ENCODE data around the gene DRICH1. TPM values are rescaled to one million over a fixed set of nuclear protein-coding genes. Genes with fewer than 3 reads are reported as not detected.
A peak's percentile ranks its signal among the peaks of the same experiment; 100 is the strongest.

The DRICH1 gene
- total and polyA plus RNA-seq, 2 experiments from 2014 or later, result not detected

GRCh38 chr22:23569291-23569690 lies 62.8 kb downstream of the DRICH1 start:
- H3K36me3 ChIP-seq, result no peaks in the 10 kb centered on the region
- H3K27me3 ChIP-seq, result no peaks in the 10 kb centered on the region
- no peak for TF ChIP-seq CTCF (IDR thresholded peaks at IDR 0.05; ENCODE audit: low read depth, low read length)
- no peak for DNase-seq (ENCODE audit: low read depth in 1 of 2, low spot score in 1 of 2)
- H3K4me1 ChIP-seq (ENCODE audit: low read depth), result no peaks in the 10 kb centered on the region
- no peaks in the 10 kb centered on the region for H3K9me3 ChIP-seq (ENCODE audit: low read depth)
- H3K4me3 ChIP-seq, result no peak overlapping the region
- no peak overlapping the region for H3K27ac ChIP-seq

GRCh38 chr22:23566705-23567475 lies 65.2 kb downstream of the DRICH1 start:
- Histone ChIP-seq H3K4me3 (peak overlapping the region; percentile 35), H3K27ac (no peak overlapping the region), H3K27me3 (no peaks in the 10 kb centered on the region), H3K4me1 (ENCODE audit: low read depth) (no peaks in the 10 kb centered on the region), H3K9me3 (ENCODE audit: low read depth) (no peaks in the 10 kb centered on the region), H3K36me3 (no peaks in the 10 kb centered on the region)
- no peak for TF ChIP-seq CTCF (IDR thresholded peaks at IDR 0.05; ENCODE audit: low read depth, low read length)
- DNase-seq (ENCODE audit: low read depth in 1 of 2, low spot score in 1 of 2), result no peak

- Histone ChIP-seq H3K36me3 (no peaks in the 10 kb centered on the region), H3K9me3 (ENCODE audit: low read depth) (no peaks in the 10 kb centered on the region), H3K4me1 (ENCODE audit: low read depth) (no peaks in the 10 kb centered on the region), H3K4me3 (peak overlapping the region; percentile 35), H3K27ac (no peak overlapping the region), H3K27me3 (no peaks in the 10 kb centered on the region)
- DNase-seq (ENCODE audit: low read depth in 1 of 2, low spot score in 1 of 2), result peak; percentile 6 to 67
- TF ChIP-seq CTCF (IDR thresholded peaks at IDR 0.05; ENCODE audit: low read depth, low read length), result no peak
Measured at GRCh38 chr22:23565915-23566704, 66.0 kb downstream of the DRICH1 start.

- no peaks in the 10 kb centered on the region for H3K36me3 ChIP-seq
- H3K27ac ChIP-seq, result no peak overlapping the region
- TF ChIP-seq CTCF (IDR thresholded peaks at IDR 0.05; ENCODE audit: low read depth, low read length), result peak; percentile 10
- peak; percentile 8 to 64 for DNase-seq (ENCODE audit: low read depth in 1 of 2, low spot score in 1 of 2)
- H3K27me3 ChIP-seq, result no peaks in the 10 kb centered on the region
- H3K4me3 ChIP-seq, result peak overlapping the region; percentile 35
- no peaks in the 10 kb centered on the region for H3K9me3 ChIP-seq (ENCODE audit: low read depth)
- H3K4me1 ChIP-seq (ENCODE audit: low read depth), result no peaks in the 10 kb centered on the region
Measured at GRCh38 chr22:23565305-23565914, 66.7 kb downstream of the DRICH1 start.

GRCh38 chr22:23564276-23564675 lies 67.8 kb downstream of the DRICH1 start:
- no peaks in the 10 kb centered on the region for H3K9me3 ChIP-seq (ENCODE audit: low read depth)
- no peaks in the 10 kb centered on the region for H3K27me3 ChIP-seq
- no peaks in the 10 kb centered on the region for H3K4me1 ChIP-seq (ENCODE audit: low read depth)
- H3K27ac ChIP-seq, result no peak overlapping the region
- H3K36me3 ChIP-seq, result no peaks in the 10 kb centered on the region
- no peak for TF ChIP-seq CTCF (IDR thresholded peaks at IDR 0.05; ENCODE audit: low read depth, low read length)
- H3K4me3 ChIP-seq, result no peak overlapping the region
- DNase-seq (ENCODE audit: low read depth in 1 of 2, low spot score in 1 of 2), result no peak

Measured in cardiac muscle cell (in vitro differentiated cells and primary cell).